B cell (primary cell): Measurements from ENCODE around the gene SLC7A9. TPM values are rescaled to one million over a fixed set of nuclear protein-coding genes. Genes with fewer than 3 reads are reported as not detected.

Experiments
- ATAC-seq: fragments of 200-7000 bp; cut with Tn5 transposase; one replicate; pipeline ENCODE4 v1.10.0; 2021; ENCODE audit warnings: low read depth, mild to moderate bottlenecking, moderate number of reproducible peaks, moderate library complexity
- CTCF ChIA-PET: fragments of 350-600 bp; sonication (Branson Sonifier 250); formaldehyde crosslinking; loops from one replicate; lab custom pipeline; 2021; ENCODE audit warnings: antibody characterized with exemption, inconsistent platforms; lab: Charles Lee
- POLR2A ChIA-PET: fragments of 350-600 bp; sonication (Branson Sonifier 250); formaldehyde crosslinking; loops from one replicate; lab custom pipeline; 2021; ENCODE audit warnings: antibody characterized with exemption; lab: Charles Lee
- DNase-seq: peaks from one replicate; pipeline ENCODE4 v3.0.0; 2013
- H2AFZ ChIP-seq: 2 replicates; pipeline ENCODE4 v1.6.1; 2012; ENCODE audit warnings: mild to moderate bottlenecking, low read depth, low read length; ENCODE audit not compliant: insufficient read depth, poor library complexity, severe bottlenecking
- H3K27ac ChIP-seq, 2 donors: 1 replicate in 1 of 2; 2 replicates in 1 of 2; pipeline ENCODE4 v1.5.1; 2012 to 2013; ENCODE audit warnings: low read length in 2 of 2, mild to moderate bottlenecking in 2 of 2, moderate library complexity in 1 of 2
- H3K27me3 ChIP-seq, 4 experiments: fragments of 200-600 bp in 1 of 4; sonication (generic) in 1 of 4; replicated peaks in 1 of 4; 1 replicate in 2 of 4; 2 replicates in 2 of 4; pipeline versions ENCODE4 v1.6.1 to v1.7.0; 2013 to 2016; ENCODE audit warnings: low read length in 3 of 4, mild to moderate bottlenecking in 2 of 4, mixed read lengths in 1 of 4, moderate library complexity in 1 of 4; ENCODE audit not compliant: insufficient read depth in 4 of 4, control insufficient read depth in 3 of 4; ENCODE audit errors: control extremely low read depth in 1 of 4
- H3K36me3 ChIP-seq, 2 experiments: replicated peaks in 1 of 2; 1 replicate in 1 of 2; 2 replicates in 1 of 2; pipeline versions ENCODE4 v1.6.1 to v1.7.1; 2013; ENCODE audit warnings: low read length in 1 of 2; ENCODE audit not compliant: insufficient read depth in 2 of 2, control insufficient read depth in 1 of 2; ENCODE audit errors: control extremely low read depth in 1 of 2, extremely low read depth in 1 of 2
- H3K4me1 ChIP-seq, 2 donors: fragments of 200-600 bp in 1 of 2; sonication (generic) in 1 of 2; 1 replicate in 1 of 2; 2 replicates in 1 of 2; pipeline versions ENCODE4 v1.5.1 to v1.6.1; 2013 to 2017; ENCODE audit warnings: low read length in 2 of 2; ENCODE audit not compliant: control insufficient read depth in 2 of 2, insufficient read depth in 2 of 2
- H3K4me2 ChIP-seq: replicated peaks from 2 replicates; pipeline ENCODE3; 2012; ENCODE audit warnings: mild to moderate bottlenecking, low read depth, low read length; ENCODE audit not compliant: poor library complexity, severe bottlenecking
- H3K4me3 ChIP-seq, 5 experiments: fragments of 200-600 bp in 1 of 5; sonication (generic) in 1 of 5; 1 replicate in 3 of 5; 2 replicates in 2 of 5; pipeline versions ENCODE4 v1.5.1 to v1.7.0; 2011 to 2016; ENCODE audit warnings: low read length in 4 of 5, mild to moderate bottlenecking in 4 of 5, low read depth in 2 of 5, control low read depth in 1 of 5, moderate library complexity in 1 of 5; ENCODE audit not compliant: insufficient read depth in 1 of 5; ENCODE audit errors: control extremely low read depth in 1 of 5, extremely low read depth in 1 of 5
- H3K79me2 ChIP-seq: fragments of 200-600 bp; sonication (generic); one replicate; pipeline ENCODE4 v1.6.0; 2016; ENCODE audit warnings: low read length; ENCODE audit not compliant: control insufficient read depth, insufficient read depth
- H3K9ac ChIP-seq: fragments of 200-600 bp; sonication (generic); 2 replicates; pipeline ENCODE4 v1.6.1; 2017; ENCODE audit warnings: mild to moderate bottlenecking, low read length, moderate library complexity
- H3K9me3 ChIP-seq, 3 donors: one replicate each; pipeline versions ENCODE4 v1.6.1 to v1.7.1; 2013; ENCODE audit warnings: low read length in 2 of 3; ENCODE audit not compliant: control insufficient read depth in 2 of 3, insufficient read depth in 1 of 3; ENCODE audit errors: control extremely low read depth in 1 of 3
- H4K20me1 ChIP-seq: 2 replicates; pipeline ENCODE4 v1.6.0; 2012; ENCODE audit warnings: mild to moderate bottlenecking, low read length; ENCODE audit not compliant: insufficient read depth, control insufficient read depth, poor library complexity, severe bottlenecking
- H3K27ac Mint-ChIP-seq: one replicate; pipeline ENCODE4 v1.8.0; 2021; ENCODE audit warnings: mixed read lengths
- H3K27me3 Mint-ChIP-seq: one replicate; pipeline ENCODE4 v1.8.0; 2021; ENCODE audit warnings: mixed read lengths
- H3K4me1 Mint-ChIP-seq: one replicate; pipeline ENCODE4 v1.8.0; 2021; ENCODE audit warnings: mixed read lengths
- H3K4me3 Mint-ChIP-seq: one replicate; pipeline ENCODE4 v1.8.0; 2021; ENCODE audit warnings: mixed read lengths
- H3K9me3 Mint-ChIP-seq: one replicate; pipeline ENCODE4 v1.8.0; 2022; ENCODE audit warnings: mixed read lengths; ENCODE audit not compliant: insufficient read depth
- CTCF ChIP-seq: fragments of 200-600 bp; IDR thresholded peaks from one replicate; pipeline ENCODE4 v1.8.0; 2022; ENCODE audit warnings: antibody characterized with exemption, mild to moderate bottlenecking
- EZH2 ChIP-seq: IDR thresholded peaks from 2 replicates; pipeline ENCODE4 v1.6.1; 2012; ENCODE audit warnings: borderline replicate concordance, low read depth, mild to moderate bottlenecking, moderate library complexity, low read length; ENCODE audit not compliant: insufficient read depth, poor library complexity, severe bottlenecking
- WGBS: methylation state at CpG from one replicate; pipeline ENCODE4 v1.1.5; 2013; ENCODE audit warnings: missing lambda C conversion rate; ENCODE audit not compliant: insufficient coverage; 5-methylcytosine and 5-hydroxymethylcytosine counted together
- intact Hi-C: fragments of 100-400 bp; cut with micrococcal nuclease; formaldehyde crosslinking; loops from one replicate; pipeline ENCODE4 v1.10.0; 2022
- polyA plus RNA-seq: library from polyadenylated mRNA; depleted of rRNA; stranded (reverse); fragments of >200 nt; gene quantifications from 2 replicates; pipeline ENCODE4 v1.2.3, GENCODE V29; 2012
- total RNA-seq, 2 donors: library from RNA; stranded (reverse); fragments of 120-200 nt in 1 of 2; gene quantifications; 1 replicate in 1 of 2; 2 replicates in 1 of 2; pipeline versions ENCODE4 v1.2.3 to v1.2.4, GENCODE V29; 2013 to 2022

The SLC7A9 gene
- total and polyA plus RNA-seq, 2 donors (not counting 1 experiment from before 2014, with no cell fraction given), result 0.19 to 0.62 TPM

DNA sequence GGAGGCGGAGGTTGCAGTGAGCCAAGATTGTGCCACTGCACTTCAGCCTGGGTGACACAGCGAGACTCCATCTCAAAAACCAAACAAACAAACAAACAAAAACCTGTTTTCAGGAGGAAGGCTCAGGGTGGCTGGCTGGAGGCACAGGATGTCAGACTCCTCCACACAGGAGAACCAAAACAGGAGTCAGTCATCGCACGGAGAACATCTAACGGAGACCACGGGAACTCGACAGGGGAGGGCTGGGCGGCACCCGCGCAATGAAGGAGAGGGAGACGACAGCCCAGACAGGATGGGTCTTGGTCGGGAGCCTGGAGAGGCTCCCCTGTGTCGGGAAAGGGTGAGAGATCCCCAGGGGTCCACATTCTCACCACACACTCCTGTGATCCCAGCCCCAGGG lies 20.8 kb upstream of the SLC7A9 start:
- peaks cover 2 to 12% of the 10 kb centered on the region in 2 experiments for H3K36me3 ChIP-seq
- no peaks in the 10 kb centered on the region for H3K27me3 ChIP-seq
- no peak overlapping the region for H3K4me3 Mint-ChIP-seq
- no peaks in the 10 kb centered on the region for H3K27me3 Mint-ChIP-seq
- TF ChIP-seq CTCF (no peak), EZH2 (no peak)
- DNase-seq (no peak), ATAC-seq (no peak)
- no peak overlapping the region for H3K4me2 ChIP-seq
- no peaks in the 10 kb centered on the region for H3K4me1 ChIP-seq
- H3K9ac ChIP-seq, result no peak overlapping the region
- no peak overlapping the region for H3K27ac Mint-ChIP-seq
- H3K79me2 ChIP-seq, result no peaks in the 10 kb centered on the region
- H3K27ac ChIP-seq, result no peak overlapping the region
- no peaks in the 10 kb centered on the region for H4K20me1 ChIP-seq
- WGBS, result 97% methylated on average over 10 of the region's 13 CpGs
- no peak overlapping the region for H3K4me3 ChIP-seq
- ChIA-PET POLR2A (no interaction called here), CTCF (no interaction called here)
- intact Hi-C loops, result no loop called here
- no peak overlapping the region for H2AFZ ChIP-seq
- peaks cover 11% of the 10 kb centered on the region for H3K9me3 Mint-ChIP-seq
- H3K9me3 ChIP-seq, result peaks cover 3 to 29% (median 27%) of the 10 kb centered on the region in 3 donors
- peaks cover 4% of the 10 kb centered on the region for H3K4me1 Mint-ChIP-seq

GRCh38 chr19:32889137-32889934 lies 19.8 kb upstream of the SLC7A9 start:
- Histone ChIP-seq H3K27ac (no peak overlapping the region), H3K79me2 (no peaks in the 10 kb centered on the region), H3K4me2 (no peak overlapping the region), H3K27me3 (no peaks in the 10 kb centered on the region), H3K9me3 (peaks cover 3 to 29% (median 27%) of the 10 kb centered on the region in 3 donors), H3K36me3 (peaks cover 2 to 12% of the 10 kb centered on the region in 2 experiments), H2AFZ (no peak overlapping the region), H3K4me3 (no peak overlapping the region), H3K4me1 (no peaks in the 10 kb centered on the region), H4K20me1 (no peaks in the 10 kb centered on the region), H3K9ac (no peak overlapping the region)
- Mint-ChIP-seq H3K4me3 (no peak overlapping the region), H3K9me3 (peaks cover 11% of the 10 kb centered on the region), H3K4me1 (no peaks in the 10 kb centered on the region), H3K27ac (no peak overlapping the region), H3K27me3 (no peaks in the 10 kb centered on the region)
- intact Hi-C loops, result no loop called here
- CTCF ChIA-PET, result no interaction called here
- DNase-seq (no peak), ATAC-seq (no peak)
- WGBS, result 95% methylated on average over 10 of the region's 11 CpGs
- POLR2A ChIA-PET, result no interaction called here
- TF ChIP-seq EZH2, result no peak
- TF ChIP-seq CTCF, result no peak
